ENCODE measurements around the gene KANSL2. TPM values are rescaled to one million over a fixed set of nuclear protein-coding genes. Genes with fewer than 3 reads are reported as not detected.
"Not testable (repeated sequence)": the region's sequence is repeated elsewhere in the genome, so short reads cannot be mapped to it uniquely, and the experiment has no call there.

KANSL2 gene
- total RNA-seq, 1 experiment from 2014 or later, result 56.6 TPM

DNA sequence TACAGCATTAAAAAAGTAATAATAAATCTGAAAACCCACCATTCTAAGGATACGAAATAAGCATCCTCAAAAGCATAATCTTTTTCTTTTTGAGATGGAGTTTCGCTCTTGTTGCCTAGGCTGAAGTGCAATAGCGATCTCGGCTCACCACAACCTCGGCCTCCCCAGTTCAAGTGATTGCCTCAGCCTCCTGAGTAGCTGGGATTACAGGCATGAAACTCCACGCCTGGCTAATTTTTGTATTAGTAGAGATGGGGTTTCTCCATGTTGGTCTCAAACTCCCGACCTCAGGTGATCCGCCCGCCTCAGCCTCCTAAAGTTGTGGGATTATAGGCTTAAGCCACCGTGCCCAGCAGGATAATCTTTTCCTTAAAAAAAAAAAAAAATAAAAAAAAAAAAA lies 30.2 kb upstream of the KANSL2 start:
- Histone ChIP-seq H4K91ac (ENCODE audit: insufficient read length, low read depth, low read length) (no peak overlapping the region), H3K14ac (ENCODE audit: insufficient read depth, low read length) (no peak overlapping the region), H3K79me1 (ENCODE audit: insufficient read depth, low read depth, low read length, poor library complexity, severe bottlenecking) (peaks cover 9% of the 10 kb centered on the region), H2AFZ (ENCODE audit: low read length) (no peak overlapping the region), H3K4ac (ENCODE audit: low read depth, low read length) (no peak overlapping the region), H3T11ph (ENCODE audit: low read length) (no peak overlapping the region), H3K4me2 (ENCODE audit: insufficient read depth, insufficient read length, low read length) (no peak overlapping the region), H3K79me2 (ENCODE audit: insufficient read depth, low read length) (peaks cover 15% of the 10 kb centered on the region; the same call in 1 of the 2 replicates), H3K56ac (ENCODE audit: insufficient read length, low read depth, low read length) (no peak overlapping the region), H4K20me1 (ENCODE audit: control insufficient read depth, insufficient read depth, insufficient read length) (no peaks in the 10 kb centered on the region), H3K23ac (ENCODE audit: insufficient read length, low read depth, low read length) (no peak overlapping the region), H2BK20ac (ENCODE audit: low read depth, low read length, poor library complexity, severe bottlenecking) (no peak overlapping the region), H3K27me3 (ENCODE audit: insufficient read depth, low read length) (no peaks in the 10 kb centered on the region), H2BK5ac (ENCODE audit: insufficient read length, low read length) (no peak overlapping the region), H3K9ac (ENCODE audit: extremely low read depth, insufficient read length, low read length) (no peak overlapping the region), H2AK5ac (ENCODE audit: insufficient read length, low read length) (no peak overlapping the region), H4K8ac (replicated peaks; ENCODE audit: insufficient read length, low read depth, low read length) (no peak overlapping the region), H3K23me2 (ENCODE audit: insufficient read length, low read depth, low read length, poor library complexity, severe bottlenecking) (peaks cover 4% of the 10 kb centered on the region), H4K5ac (ENCODE audit: insufficient read length, low read depth, low read length) (no peak overlapping the region), H2BK12ac (ENCODE audit: insufficient read length, low read depth, low read length) (no peak overlapping the region), H3K4me1 (ENCODE audit: insufficient read depth, low read length) (no peaks in the 10 kb centered on the region), H2BK120ac (ENCODE audit: low read depth, low read length, poor library complexity, severe bottlenecking) (no peak overlapping the region), H3K18ac (ENCODE audit: insufficient read length, low read depth, low read length) (no peak overlapping the region), H3K27ac (ENCODE audit: insufficient read length, low read depth, low read length) (no peak overlapping the region), H2BK15ac (ENCODE audit: low read depth, low read length) (no peak overlapping the region), H3K9me3 (ENCODE audit: control insufficient read depth, low read depth, low read length) (no peaks in the 10 kb centered on the region)
- no CpG with 5 or more reads among the region's 10 CpGs for WGBS (ENCODE audit: extremely low coverage, insufficient read length, low lambda C conversion rate)
- Mint-ChIP-seq H3K27me3 (ENCODE audit: low read depth) (no peaks in the 10 kb centered on the region; the same call in 1 of the 2 replicates), H3K27ac (no peak overlapping the region), H3K4me1 (peaks cover 9 to 11% of the 10 kb centered on the region in 2 experiments), H3K9me3 (no peaks in the 10 kb centered on the region; a peak in 1 of 5 replicates), H3K4me3 (no peak overlapping the region), H3K36me3 (ENCODE audit: insufficient read depth in 1 of 3, low read depth in 3 of 3) (peaks cover 26 to 56% (median 50%) of the 10 kb centered on the region in 3 experiments; a peak in 6 of 7 replicates)
- no peak for DNase-seq
- TF ChIP-seq, protein P1, sequence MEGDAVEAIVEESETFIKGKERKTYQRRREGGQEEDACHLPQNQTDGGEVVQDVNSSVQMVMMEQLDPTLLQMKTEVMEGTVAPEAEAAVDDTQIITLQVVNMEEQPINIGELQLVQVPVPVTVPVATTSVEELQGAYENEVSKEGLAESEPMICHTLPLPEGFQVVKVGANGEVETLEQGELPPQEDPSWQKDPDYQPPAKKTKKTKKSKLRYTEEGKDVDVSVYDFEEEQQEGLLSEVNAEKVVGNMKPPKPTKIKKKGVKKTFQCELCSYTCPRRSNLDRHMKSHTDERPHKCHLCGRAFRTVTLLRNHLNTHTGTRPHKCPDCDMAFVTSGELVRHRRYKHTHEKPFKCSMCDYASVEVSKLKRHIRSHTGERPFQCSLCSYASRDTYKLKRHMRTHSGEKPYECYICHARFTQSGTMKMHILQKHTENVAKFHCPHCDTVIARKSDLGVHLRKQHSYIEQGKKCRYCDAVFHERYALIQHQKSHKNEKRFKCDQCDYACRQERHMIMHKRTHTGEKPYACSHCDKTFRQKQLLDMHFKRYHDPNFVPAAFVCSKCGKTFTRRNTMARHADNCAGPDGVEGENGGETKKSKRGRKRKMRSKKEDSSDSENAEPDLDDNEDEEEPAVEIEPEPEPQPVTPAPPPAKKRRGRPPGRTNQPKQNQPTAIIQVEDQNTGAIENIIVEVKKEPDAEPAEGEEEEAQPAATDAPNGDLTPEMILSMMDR (conservative IDR thresholded peaks at IDR 0.05), result no peak

DNA sequence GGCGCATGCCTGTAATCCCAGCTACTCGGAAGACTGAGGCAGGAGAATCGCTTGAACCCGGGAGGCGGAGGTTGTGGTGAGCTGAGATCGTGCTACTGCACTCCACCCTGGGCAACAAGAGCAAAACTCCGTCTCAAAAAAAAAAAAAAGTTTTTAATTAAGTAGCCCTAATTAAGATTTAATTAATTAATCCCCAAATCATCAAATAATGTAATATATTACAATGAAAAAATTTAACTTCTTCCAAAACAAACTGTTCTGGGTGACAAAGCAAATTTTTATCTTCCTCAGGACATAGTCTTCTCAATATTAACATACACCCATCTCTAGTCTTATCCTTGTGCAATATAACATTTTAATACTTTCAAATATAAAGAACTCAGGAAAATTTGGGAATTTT lies 16.8 kb upstream of the KANSL2 start:
- H3K9me3 ChIP-seq (ENCODE audit: control insufficient read depth, low read depth, low read length); H3K27ac Mint-ChIP-seq; H3K27ac ChIP-seq (ENCODE audit: insufficient read length, low read depth, low read length); H3K4me1 ChIP-seq (ENCODE audit: insufficient read depth, low read length); H3K14ac ChIP-seq (ENCODE audit: insufficient read depth, low read length); H4K91ac ChIP-seq (ENCODE audit: insufficient read length, low read depth, low read length); H2BK12ac ChIP-seq (ENCODE audit: insufficient read length, low read depth, low read length); H3K4ac ChIP-seq (ENCODE audit: low read depth, low read length); H3K79me2 ChIP-seq (ENCODE audit: insufficient read depth, low read length); H2AK5ac ChIP-seq (ENCODE audit: insufficient read length, low read length); H3K27me3 Mint-ChIP-seq (ENCODE audit: low read depth); H2BK15ac ChIP-seq (ENCODE audit: low read depth, low read length); H4K20me1 ChIP-seq (ENCODE audit: control insufficient read depth, insufficient read depth, insufficient read length); H3K9ac ChIP-seq (ENCODE audit: extremely low read depth, insufficient read length, low read length); H3K4me3 Mint-ChIP-seq; H3K23me2 ChIP-seq (ENCODE audit: insufficient read length, low read depth, low read length, poor library complexity, severe bottlenecking); H3K18ac ChIP-seq (ENCODE audit: insufficient read length, low read depth, low read length); H3K4me1 Mint-ChIP-seq; H3K79me1 ChIP-seq (ENCODE audit: insufficient read depth, low read depth, low read length, poor library complexity, severe bottlenecking); H2BK5ac ChIP-seq (ENCODE audit: insufficient read length, low read length); H3T11ph ChIP-seq (ENCODE audit: low read length); H3K4me2 ChIP-seq (ENCODE audit: insufficient read depth, insufficient read length, low read length); H2AFZ ChIP-seq (ENCODE audit: low read length); H3K9me3 Mint-ChIP-seq; H3K27me3 ChIP-seq (ENCODE audit: insufficient read depth, low read length); H2BK20ac ChIP-seq (ENCODE audit: low read depth, low read length, poor library complexity, severe bottlenecking); H3K23ac ChIP-seq (ENCODE audit: insufficient read length, low read depth, low read length); H4K5ac ChIP-seq (ENCODE audit: insufficient read length, low read depth, low read length); H4K8ac ChIP-seq (replicated peaks; ENCODE audit: insufficient read length, low read depth, low read length); H2BK120ac ChIP-seq (ENCODE audit: low read depth, low read length, poor library complexity, severe bottlenecking); H3K56ac ChIP-seq (ENCODE audit: insufficient read length, low read depth, low read length); DNase-seq: not testable (repeated sequence)
- no CpG with 5 or more reads among the region's 7 CpGs for WGBS (ENCODE audit: extremely low coverage, insufficient read length, low lambda C conversion rate)
- peaks cover 28 to 74% (median 71%) of the 10 kb centered on the region in 3 experiments; a peak in 6 of 7 replicates for H3K36me3 Mint-ChIP-seq (ENCODE audit: insufficient read depth in 1 of 3, low read depth in 3 of 3)

Data from H9 (cell line).